Body of pancreas (tissue), 4 donors: Measurements from ENCODE around the gene ACSM2B. TPM values are rescaled to one million over a fixed set of nuclear protein-coding genes. Genes with fewer than 3 reads are reported as not detected.
"Not testable (repeated sequence)": the region's sequence is repeated elsewhere in the genome, so short reads cannot be mapped to it uniquely, and the experiment has no call there.

ENCODE experiments used
- ATAC-seq: fragments of 150-250 bp; one replicate; pipeline ENCODE4 v1.9.1; 2016
- DNase-seq, 4 donors: peaks; one replicate each; pipeline ENCODE4 v3.0.0-alpha.2; 2019
- H3K27ac ChIP-seq, 4 donors: fragments of 200-600 bp; sonication (generic); 1 replicate in 3 of 4; 2 replicates in 1 of 4; pipeline versions ENCODE4 v1.5.1 to v1.6.1; 2016 to 2019; ENCODE audit warnings: mild to moderate bottlenecking in 1 of 4, mixed read lengths in 1 of 4, moderate library complexity in 1 of 4
- H3K27me3 ChIP-seq, 2 donors: fragments of 200-600 bp; sonication (generic); one replicate each; pipeline ENCODE4 v1.6.0; 2016; ENCODE audit warnings: mild to moderate bottlenecking in 1 of 2
- H3K36me3 ChIP-seq, 2 donors: fragments of 200-600 bp; sonication (generic); replicated peaks in 1 of 2; 2 replicates each; pipeline ENCODE4 v1.5.1; 2016; ENCODE audit warnings: low read depth in 2 of 2; ENCODE audit not compliant: insufficient read depth in 1 of 2
- H3K4me1 ChIP-seq: fragments of 200-600 bp; sonication (generic); one replicate; pipeline ENCODE4 v1.6.0; 2016
- H3K4me3 ChIP-seq, 2 donors: fragments of 200-600 bp; sonication (generic); 1 replicate in 1 of 2; 2 replicates in 1 of 2; pipeline ENCODE4 v1.5.1; 2016 to 2019
- H3K9me3 ChIP-seq, 3 donors: fragments of 200-600 bp; sonication (generic); 1 replicate in 2 of 3; 2 replicates in 1 of 3; pipeline ENCODE4 v1.5.1; 2016
- CTCF ChIP-seq, 7 experiments: fragments of 450-650 bp in 4 of 7; fragments of 200-600 bp in 3 of 7; sonication (generic) in 3 of 7; IDR thresholded peaks; one replicate each; pipeline ENCODE4 v1.5.1; 2016 to 2019; ENCODE audit warnings: antibody characterized with exemption in 7 of 7
- POLR2A ChIP-seq, 3 donors: fragments of 450-650 bp; IDR thresholded peaks; one replicate each; pipeline ENCODE4 v1.6.1; 2016; ENCODE audit warnings: antibody characterized with exemption in 3 of 3, mild to moderate bottlenecking in 2 of 3
- WGBS, 2 donors: methylation state at CpG; one replicate each; pipeline ENCODE4 v1.1.5; 2017; 5-methylcytosine and 5-hydroxymethylcytosine counted together
- intact Hi-C: fragments of 100-400 bp; cut with DNase I; formaldehyde crosslinking; loops from one replicate; pipeline ENCODE4 v1.15.1; 2023
- total RNA-seq, 2 donors: library from RNA; depleted of rRNA; stranded (reverse); fragments of >200 nt; gene quantifications; one replicate each; pipeline ENCODE4 v1.1.0, GENCODE V29; 2016

ACSM2B gene
- total RNA-seq, 2 donors from 2014 or later = 1.3 to 2.3 TPM

- H3K27ac ChIP-seq, H3K27me3 ChIP-seq, H3K4me3 ChIP-seq, H3K4me1 ChIP-seq, H3K36me3 ChIP-seq, intact Hi-C loops, ATAC-seq, DNase-seq, H3K9me3 ChIP-seq: not testable (repeated sequence)
- 52 to 85% methylated on average over 5 of the region's 5 CpGs for WGBS, 2 donors
Observed at GRCh38 chr16:20540603-20541316, 35.4 kb downstream of the ACSM2B start.

- intact Hi-C loops = no loop called here
- 38 to 68% methylated on average over 4 to 5 of the region's 5 CpGs for WGBS, 2 donors
- TF ChIP-seq POLR2A (IDR thresholded peaks at IDR 0.05) (no peak), CTCF (IDR thresholded peaks at IDR 0.05) (no peak)
- ATAC-seq (no peak), DNase-seq (no peak)
- Histone ChIP-seq H3K9me3 (no peaks in the 10 kb centered on the region), H3K36me3 (no peaks in the 10 kb centered on the region), H3K4me3 (no peak overlapping the region), H3K27ac (no peak overlapping the region), H3K4me1 (no peaks in the 10 kb centered on the region), H3K27me3 (no peaks in the 10 kb centered on the region)
Observed at GRCh38 chr16:20538687-20539086, 37.5 kb downstream of the ACSM2B start.

- WGBS, 2 donors = 0 to 64% methylated on average over 1 of the region's 1 CpG
- intact Hi-C loops = no loop called here
- ATAC-seq (no peak), DNase-seq (no peak)
- H3K4me1 ChIP-seq = no peaks in the 10 kb centered on the region
- H3K27ac ChIP-seq = no peak overlapping the region
- no peak overlapping the region for H3K4me3 ChIP-seq
- H3K9me3 ChIP-seq = no peaks in the 10 kb centered on the region
- TF ChIP-seq CTCF (IDR thresholded peaks at IDR 0.05) (no peak), POLR2A (IDR thresholded peaks at IDR 0.05) (no peak)
- no peaks in the 10 kb centered on the region for H3K27me3 ChIP-seq
- no peaks in the 10 kb centered on the region for H3K36me3 ChIP-seq
Observed at GRCh38 chr16:20538181-20538580, 38.0 kb downstream of the ACSM2B start.

GRCh38 chr16:20536669-20537068 lies 39.5 kb downstream of the ACSM2B start:
- WGBS, 2 donors = 79 to 81% methylated on average over 1 of the region's 1 CpG

GRCh38 chr16:20532284-20532792 lies 43.8 kb downstream of the ACSM2B start:
- DNase-seq, ATAC-seq, H3K4me1 ChIP-seq, H3K27ac ChIP-seq, H3K4me3 ChIP-seq, H3K9me3 ChIP-seq, H3K36me3 ChIP-seq, H3K27me3 ChIP-seq, intact Hi-C loops: not testable (repeated sequence)
- WGBS, 2 donors = no CpG with 5 or more reads among the region's 3 CpGs

More at GRCh38 chr16:20536669-20537068, 39.5 kb downstream of the ACSM2B start:
- intact Hi-C loops, H3K27ac ChIP-seq, H3K4me1 ChIP-seq, H3K27me3 ChIP-seq, DNase-seq, H3K4me3 ChIP-seq, ATAC-seq, H3K9me3 ChIP-seq, H3K36me3 ChIP-seq: not testable (repeated sequence)

GRCh38 chr16:20531795-20532194 lies 44.4 kb downstream of the ACSM2B start:
- H3K9me3 ChIP-seq = not testable (repeated sequence)

GRCh38 chr16:20520103-20520502 lies 56.1 kb downstream of the ACSM2B start:
- no peak for TF ChIP-seq CTCF (IDR thresholded peaks at IDR 0.05)
- no peak for TF ChIP-seq POLR2A (IDR thresholded peaks at IDR 0.05)
- Histone ChIP-seq H3K27me3 (no peaks in the 10 kb centered on the region), H3K9me3 (no peaks in the 10 kb centered on the region), H3K4me3 (no peak overlapping the region), H3K4me1 (no peaks in the 10 kb centered on the region), H3K27ac (no peak overlapping the region), H3K36me3 (no peaks in the 10 kb centered on the region)
- ATAC-seq (no peak), DNase-seq (no peak)
- intact Hi-C loops = no loop called here
- WGBS, 2 donors = 81 to 94% methylated on average over 1 of the region's 1 CpG

More at GRCh38 chr16:20531795-20532194, 44.4 kb downstream of the ACSM2B start:
- H3K4me1 ChIP-seq, H3K27me3 ChIP-seq, ATAC-seq, H3K4me3 ChIP-seq, H3K36me3 ChIP-seq, intact Hi-C loops, DNase-seq, H3K27ac ChIP-seq: not testable (repeated sequence)
- WGBS, 2 donors = no CpG with 5 or more reads among the region's 13 CpGs
